HCEC 1CT (cell line): ENCODE measurements around the gene LHX1.

Experiments used
- DNase-seq: peaks from one replicate; pipeline ENCODE4 v3.0.0-alpha.2; 2017

The LHX1 gene

DNA sequence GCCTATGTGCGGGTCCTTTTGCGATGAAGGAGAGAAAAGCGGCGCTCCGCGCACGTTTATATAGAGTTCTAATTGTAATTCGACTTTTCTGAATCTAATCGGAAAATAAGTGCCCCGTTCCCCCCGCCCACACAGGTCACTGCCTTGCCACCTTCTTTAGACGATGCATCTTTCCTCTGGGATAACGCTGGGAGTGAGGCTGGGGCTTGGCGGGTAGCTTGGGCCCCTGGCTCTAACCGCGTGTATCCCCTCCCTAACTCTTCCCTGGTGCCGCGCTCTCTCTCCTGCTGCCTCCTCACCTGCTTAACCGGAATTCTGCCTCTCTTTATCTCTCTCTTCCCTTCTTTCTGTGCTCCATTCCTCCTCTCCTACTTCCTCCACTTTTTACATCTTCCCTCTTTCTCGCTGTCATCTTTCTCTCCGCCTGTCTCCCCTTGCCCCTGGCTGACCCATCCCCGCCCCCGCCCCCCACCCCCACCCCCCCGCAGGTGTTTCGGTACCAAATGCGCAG is 2.6 kb downstream of the LHX1 start:
- no peak for DNase-seq

DNA sequence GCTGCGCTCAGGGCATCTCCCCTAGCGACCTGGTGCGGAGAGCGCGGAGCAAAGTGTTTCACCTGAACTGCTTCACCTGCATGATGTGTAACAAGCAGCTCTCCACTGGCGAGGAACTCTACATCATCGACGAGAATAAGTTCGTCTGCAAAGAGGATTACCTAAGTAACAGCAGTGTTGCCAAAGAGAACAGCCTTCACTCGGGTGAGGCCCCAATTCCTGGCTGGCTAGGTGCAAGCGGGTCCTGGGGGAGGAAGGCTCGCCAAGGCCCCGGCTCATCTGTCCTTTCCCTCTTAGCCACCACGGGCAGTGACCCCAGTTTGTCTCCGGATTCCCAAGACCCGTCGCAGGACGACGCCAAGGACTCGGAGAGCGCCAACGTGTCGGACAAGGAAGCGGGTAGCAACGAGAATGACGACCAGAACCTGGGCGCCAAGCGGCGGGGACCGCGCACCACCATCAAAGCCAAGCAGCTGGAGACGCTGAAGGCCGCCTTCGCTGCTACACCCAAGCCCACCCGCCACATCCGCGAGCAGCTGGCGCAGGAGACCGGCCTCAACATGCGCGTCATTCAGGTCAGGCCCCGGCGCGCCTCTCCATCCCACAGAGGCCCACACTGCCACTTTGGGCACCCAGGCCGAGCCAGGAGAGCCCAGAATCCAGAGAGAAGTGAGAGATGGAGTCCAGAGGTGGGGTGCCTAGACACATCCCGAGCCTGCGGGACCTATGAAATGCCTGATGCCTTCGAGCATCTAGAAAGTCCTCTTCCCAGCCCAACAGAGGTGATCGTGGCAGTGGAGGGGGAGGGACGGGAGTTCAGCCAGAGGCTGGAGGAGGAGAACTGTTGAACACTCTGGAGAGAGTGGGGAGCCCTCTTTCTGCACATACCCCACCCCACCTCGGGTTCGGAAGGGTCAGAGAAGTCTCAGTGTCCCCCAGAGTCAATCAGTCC is 3.3 kb downstream of the LHX1 start:
- no peak for DNase-seq

- no peak for DNase-seq
These were observed 4.2 kb downstream of the LHX1 start for GRCh38 chr17:36941265-36942010.

DNA sequence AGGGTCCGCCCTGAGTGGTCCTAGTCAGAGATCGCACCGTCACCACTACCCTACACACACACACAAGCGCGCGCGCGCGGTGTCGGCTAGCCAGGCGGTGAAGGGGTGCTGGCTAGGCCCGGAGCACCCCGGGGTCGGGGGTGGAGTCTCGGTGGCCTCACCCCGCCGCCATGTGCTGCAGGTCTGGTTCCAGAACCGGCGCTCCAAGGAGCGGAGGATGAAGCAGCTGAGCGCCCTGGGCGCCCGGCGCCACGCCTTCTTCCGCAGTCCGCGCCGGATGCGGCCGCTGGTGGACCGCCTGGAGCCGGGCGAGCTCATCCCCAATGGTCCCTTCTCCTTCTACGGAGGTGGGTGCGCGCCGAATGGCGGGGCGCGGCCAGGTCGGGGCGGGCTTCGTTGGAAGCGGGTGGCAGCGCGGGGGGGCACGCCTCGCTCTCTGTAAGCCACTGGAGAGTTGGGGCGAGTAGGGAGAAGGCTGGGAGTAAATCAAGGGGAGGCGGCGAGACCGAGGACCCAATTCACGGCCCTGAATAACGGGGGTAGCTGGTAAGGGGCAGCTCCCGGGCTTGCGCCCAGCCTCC is 4.8 kb downstream of the LHX1 start:
- no peak for DNase-seq

DNA sequence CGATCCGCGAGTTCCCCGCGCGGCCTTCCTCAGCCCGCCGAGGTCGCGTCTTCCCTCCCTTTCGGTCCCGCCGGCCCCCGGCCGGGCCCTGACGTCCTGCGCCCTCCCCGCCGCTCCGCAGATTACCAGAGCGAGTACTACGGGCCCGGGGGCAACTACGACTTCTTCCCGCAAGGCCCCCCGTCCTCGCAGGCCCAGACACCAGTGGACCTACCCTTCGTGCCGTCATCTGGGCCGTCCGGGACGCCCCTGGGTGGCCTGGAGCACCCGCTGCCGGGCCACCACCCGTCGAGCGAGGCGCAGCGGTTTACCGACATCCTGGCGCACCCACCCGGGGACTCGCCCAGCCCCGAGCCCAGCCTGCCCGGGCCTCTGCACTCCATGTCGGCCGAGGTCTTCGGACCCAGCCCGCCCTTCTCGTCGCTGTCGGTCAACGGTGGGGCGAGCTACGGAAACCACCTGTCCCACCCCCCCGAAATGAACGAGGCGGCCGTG is 5.4 kb downstream of the LHX1 start:
- no peak for DNase-seq

DNA sequence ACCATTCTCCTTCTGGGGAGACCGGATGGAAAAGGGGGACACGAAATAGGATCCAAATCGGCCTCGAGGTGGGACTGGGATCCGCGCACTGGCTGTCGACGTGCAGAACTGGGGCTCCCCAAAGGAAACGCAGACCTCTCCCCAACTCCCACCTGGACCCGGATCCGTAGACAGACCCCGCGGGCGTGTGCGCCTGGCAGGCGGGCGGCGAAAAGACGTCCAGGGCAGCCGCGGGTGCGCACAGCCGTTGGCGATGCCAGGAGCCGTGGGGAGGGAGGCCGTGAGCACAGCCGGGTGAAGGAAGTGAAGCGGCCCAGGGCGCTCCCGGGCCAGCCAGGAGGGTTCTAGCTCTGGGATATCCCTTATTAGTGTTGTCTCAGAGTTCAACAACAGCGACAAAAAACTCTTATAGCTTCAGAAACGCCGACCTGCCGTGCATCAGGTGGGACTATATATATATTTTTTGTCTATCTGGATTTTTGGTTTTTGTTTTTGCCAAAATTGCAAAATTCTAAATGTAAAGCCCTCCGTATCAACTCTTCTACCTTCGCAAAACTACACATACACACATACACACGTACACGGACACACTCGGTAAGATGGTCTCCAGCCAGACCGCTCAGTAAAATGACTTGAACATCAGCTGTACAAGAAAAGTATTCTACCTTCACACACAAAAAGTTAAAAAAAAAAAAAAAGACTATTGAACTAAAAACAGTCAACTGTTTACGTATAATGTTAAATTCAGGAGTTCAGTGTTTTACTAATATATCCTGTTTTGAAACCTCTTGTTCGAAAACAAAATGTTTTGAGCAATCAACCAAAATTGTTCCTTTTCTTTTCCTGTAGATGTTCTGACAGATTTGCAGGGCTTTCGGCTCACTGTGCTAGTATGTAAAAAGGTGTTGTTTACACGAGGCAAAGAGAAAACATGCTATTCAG is 6.2 kb downstream of the LHX1 start:
- DNase-seq, result no peak

- DNase-seq, result no peak
These were observed 7.3 kb downstream of the LHX1 start for GRCh38 chr17:36944553-36944952.

- no peak for DNase-seq
These were observed 7.9 kb downstream of the LHX1 start for GRCh38 chr17:36945140-36945539.

GRCh38 chr17:36945959-36946725 is 8.9 kb downstream of the LHX1 start:
- DNase-seq, result no peak

GRCh38 chr17:36946726-36947091 is 9.4 kb downstream of the LHX1 start:
- no peak for DNase-seq

DNA sequence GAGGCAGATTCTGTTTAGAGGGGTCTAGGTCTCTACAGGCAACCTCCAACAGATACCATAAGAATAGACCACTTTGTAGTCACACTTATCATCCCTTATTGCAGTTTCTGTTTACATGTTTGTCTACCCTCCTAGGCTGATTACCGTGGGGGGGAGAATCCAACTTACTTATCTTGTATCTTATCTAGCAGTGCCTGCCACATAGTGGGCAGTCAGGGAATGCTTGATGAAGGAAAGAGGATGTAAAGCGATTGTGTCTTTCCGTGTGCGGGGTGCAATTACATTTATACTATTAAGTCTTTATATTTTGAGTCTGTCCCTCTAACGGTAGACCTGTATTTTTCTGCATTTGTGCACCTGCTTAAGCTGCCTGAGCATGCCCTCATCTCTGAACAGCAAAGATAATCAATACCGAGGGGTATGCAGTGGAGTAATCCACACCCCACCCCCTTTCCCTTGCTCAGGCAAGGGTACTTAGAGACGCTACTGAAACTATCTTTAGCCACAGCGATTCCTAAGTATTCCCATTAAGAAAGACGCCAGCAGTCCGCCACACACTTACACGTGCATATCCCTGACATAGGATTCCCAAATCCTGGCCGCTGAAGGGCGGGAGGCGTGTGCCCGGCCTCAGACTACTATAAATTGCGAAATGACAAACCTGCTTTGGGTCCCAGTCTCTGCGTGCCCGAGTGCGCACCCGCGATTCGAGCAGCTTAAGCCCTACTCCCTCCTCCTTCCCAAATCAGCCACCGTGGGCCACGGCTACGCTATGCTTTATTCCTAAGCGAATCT is 10.8 kb downstream of the LHX1 start:
- DNase-seq, result no peak

DNA sequence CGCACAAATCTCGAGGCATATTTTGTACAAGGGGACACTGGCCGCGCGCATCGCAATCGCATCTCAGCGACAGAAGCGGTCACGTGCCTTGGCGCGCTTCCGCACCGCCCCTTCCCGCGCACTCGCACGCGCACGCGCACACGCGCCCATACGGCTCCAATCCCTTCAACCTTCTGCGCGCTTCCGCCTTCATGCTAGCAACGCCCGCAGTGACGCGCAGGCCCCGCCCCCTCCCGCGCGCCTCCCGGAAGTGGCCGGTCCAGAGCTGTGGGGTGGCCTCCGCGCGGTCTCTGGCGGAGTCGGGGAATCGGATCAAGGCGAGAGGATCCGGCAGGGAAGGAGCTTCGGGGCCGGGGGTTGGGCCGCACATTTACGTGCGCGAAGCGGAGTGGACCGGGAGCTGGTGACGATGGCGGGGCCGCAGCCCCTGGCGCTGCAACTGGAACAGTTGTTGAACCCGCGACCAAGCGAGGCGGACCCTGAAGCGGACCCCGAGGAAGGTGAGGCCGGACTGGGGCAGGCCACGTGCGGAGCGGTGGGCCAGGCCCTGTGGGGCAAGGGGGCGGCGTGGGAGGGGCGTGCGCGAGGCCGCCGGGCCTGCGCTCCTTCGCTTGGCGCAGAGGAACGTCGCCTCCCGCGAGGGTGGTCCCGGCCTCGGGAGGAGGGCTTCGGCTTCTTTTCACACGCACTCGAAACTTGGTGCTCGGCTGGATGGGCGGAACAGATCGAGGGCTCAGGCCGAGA is 11.6 kb downstream of the LHX1 start, which contains the start of gene AATF:
Gene AATF (plus strand): TSS at position 238 of the 744 bp plus-strand sequence. CDS start 172 bp downstream, at position 410.
- DNase-seq, result peak; percentile 94

- DNase-seq, result peak; percentile 62
These were observed 12.2 kb downstream of the LHX1 start for GRCh38 chr17:36949461-36949927.

GRCh38 chr17:36950027-36950426 is 12.8 kb downstream of the LHX1 start:
- DNase-seq, result no peak

- no peak for DNase-seq
These were observed 14.0 kb downstream of the LHX1 start for GRCh38 chr17:36951084-36951789.

GRCh38 chr17:36971508-36971907 is 34.2 kb downstream of the LHX1 start:
- DNase-seq, result no peak

GRCh38 chr17:36972186-36972700 is 35.0 kb downstream of the LHX1 start:
- DNase-seq, result no peak

DNA sequence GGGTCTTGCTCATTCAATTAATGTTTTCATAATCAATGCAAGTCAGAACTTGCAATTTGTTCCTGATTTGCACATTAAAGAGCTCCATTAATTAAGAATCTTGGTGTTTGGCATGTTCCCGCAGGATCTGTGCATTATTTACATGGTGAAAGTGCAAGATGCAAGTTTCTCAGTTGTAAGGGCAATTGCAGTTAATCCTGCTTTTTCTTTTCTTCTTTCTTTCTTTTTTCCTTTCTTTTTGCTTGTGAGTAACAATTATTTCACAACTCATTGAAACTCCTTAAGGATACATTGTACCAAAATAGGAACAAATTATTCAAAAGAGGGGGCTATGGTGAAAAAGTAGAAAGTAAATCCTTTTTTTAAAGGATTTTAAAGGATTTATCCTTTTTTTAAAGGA is 35.6 kb downstream of the LHX1 start:
- no peak for DNase-seq
